ENCODE data around the gene GASK1A.

DNA sequence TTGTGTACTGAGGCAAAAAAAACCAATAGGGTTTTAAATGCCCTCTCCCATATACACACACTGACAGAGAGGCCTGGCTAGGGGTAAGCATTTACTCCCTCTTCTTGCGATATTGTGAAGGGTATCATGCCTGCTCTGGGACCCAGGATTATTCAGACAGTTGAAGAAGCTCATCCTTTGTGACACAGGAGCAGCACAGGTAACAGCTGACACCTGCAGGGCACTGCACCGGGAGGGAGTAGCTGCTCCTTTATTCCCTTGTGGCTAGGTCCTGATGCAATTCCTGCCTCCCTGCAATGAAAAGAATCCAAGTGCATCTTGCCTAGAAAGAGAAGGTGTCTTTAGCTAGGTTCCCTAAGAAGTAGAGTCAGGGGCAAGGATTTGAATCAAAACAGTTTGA is 103.3 kb downstream of the GASK1A start:
- TF ChIP-seq, protein P1, sequence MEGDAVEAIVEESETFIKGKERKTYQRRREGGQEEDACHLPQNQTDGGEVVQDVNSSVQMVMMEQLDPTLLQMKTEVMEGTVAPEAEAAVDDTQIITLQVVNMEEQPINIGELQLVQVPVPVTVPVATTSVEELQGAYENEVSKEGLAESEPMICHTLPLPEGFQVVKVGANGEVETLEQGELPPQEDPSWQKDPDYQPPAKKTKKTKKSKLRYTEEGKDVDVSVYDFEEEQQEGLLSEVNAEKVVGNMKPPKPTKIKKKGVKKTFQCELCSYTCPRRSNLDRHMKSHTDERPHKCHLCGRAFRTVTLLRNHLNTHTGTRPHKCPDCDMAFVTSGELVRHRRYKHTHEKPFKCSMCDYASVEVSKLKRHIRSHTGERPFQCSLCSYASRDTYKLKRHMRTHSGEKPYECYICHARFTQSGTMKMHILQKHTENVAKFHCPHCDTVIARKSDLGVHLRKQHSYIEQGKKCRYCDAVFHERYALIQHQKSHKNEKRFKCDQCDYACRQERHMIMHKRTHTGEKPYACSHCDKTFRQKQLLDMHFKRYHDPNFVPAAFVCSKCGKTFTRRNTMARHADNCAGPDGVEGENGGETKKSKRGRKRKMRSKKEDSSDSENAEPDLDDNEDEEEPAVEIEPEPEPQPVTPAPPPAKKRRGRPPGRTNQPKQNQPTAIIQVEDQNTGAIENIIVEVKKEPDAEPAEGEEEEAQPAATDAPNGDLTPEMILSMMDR (IDR thresholded peaks at IDR 0.05), result no peak
- TF ChIP-seq POLR2A (IDR thresholded peaks at IDR 0.05), result no peak
